SKM-1 treated with dmso at 0.1 percent for 144 hours (cell line): ENCODE results near the gene SPACA6.
A peak's percentile ranks its signal among the peaks of the same experiment; 100 is the strongest.
"Not testable (repeated sequence)": the region's sequence is repeated elsewhere in the genome, so short reads cannot be mapped to it uniquely, and the experiment has no call there.

Experiments
- DNase-seq: peaks from one replicate; lab custom pipeline; 2025; ENCODE audit not compliant: unreplicated experiment; lab: John Stamatoyannopoulos, UW

The SPACA6 gene

GRCh38 chr19:51693260-51693659, at the start of gene SPACA6:
TSS of gene SPACA6 (plus strand) at chr19:51693330. CDS start at chr19:51693527, 197 bp downstream.
- DNase-seq: no peak

GRCh38 chr19:51644636-51645271, 48.4 kb upstream of the SPACA6 start:
- DNase-seq: no peak

- not testable (repeated sequence) for DNase-seq
Observed at GRCh38 chr19:51646730-51647129, 46.4 kb upstream of the SPACA6 start, which contains the start of gene SIGLEC14. TSS of gene SIGLEC14 (minus strand) at chr19:51646825. CDS start at chr19:51646759, 66 bp downstream.

GRCh38 chr19:51647318-51647717, 45.8 kb upstream of the SPACA6 start:
- DNase-seq: no peak

GRCh38 chr19:51651216-51651846, 41.8 kb upstream of the SPACA6 start:
- DNase-seq: peak; percentile 76

GRCh38 chr19:51652266-51652665, 40.9 kb upstream of the SPACA6 start:
- DNase-seq: no peak

GRCh38 chr19:51653162-51653561, 40.0 kb upstream of the SPACA6 start:
- no peak for DNase-seq

- no peak for DNase-seq
Observed at GRCh38 chr19:51654783-51655182, 38.3 kb upstream of the SPACA6 start.

GRCh38 chr19:51660975-51661600, 32.0 kb upstream of the SPACA6 start:
- peak; percentile 53 for DNase-seq

- no peak for DNase-seq
Observed at GRCh38 chr19:51663650-51664049, 29.5 kb upstream of the SPACA6 start.

- no peak for DNase-seq
Observed at GRCh38 chr19:51664131-51664530, 29.0 kb upstream of the SPACA6 start.

- no peak for DNase-seq
Observed at GRCh38 chr19:51664997-51665396, 28.1 kb upstream of the SPACA6 start.

- no peak for DNase-seq
Observed at GRCh38 chr19:51668216-51668615, 24.9 kb upstream of the SPACA6 start.

GRCh38 chr19:51675911-51676565, 17.1 kb upstream of the SPACA6 start:
- peak; percentile 18 for DNase-seq

GRCh38 chr19:51676566-51677083, 16.5 kb upstream of the SPACA6 start:
- DNase-seq: no peak

GRCh38 chr19:51680474-51680873, 12.7 kb upstream of the SPACA6 start:
- no peak for DNase-seq

GRCh38 chr19:51681286-51681941, 11.7 kb upstream of the SPACA6 start:
- DNase-seq: no peak

GRCh38 chr19:51686171-51686570, 7.0 kb upstream of the SPACA6 start:
- DNase-seq: no peak

- no peak for DNase-seq
Observed at GRCh38 chr19:51687791-51688670, 5.1 kb upstream of the SPACA6 start.
